IPS-15b (cell line): ENCODE measurements around the gene CCL23.
"Not testable (repeated sequence)": the region's sequence is repeated elsewhere in the genome, so short reads cannot be mapped to it uniquely, and the experiment has no call there.

Source experiments
- H3K27me3 ChIP-seq: one replicate; pipeline ENCODE4 v1.6.1; 2013; ENCODE audit warnings: low read length; ENCODE audit not compliant: control insufficient read depth, insufficient read depth
- H3K36me3 ChIP-seq: one replicate; pipeline ENCODE4 v1.6.1; 2013; ENCODE audit warnings: low read length; ENCODE audit not compliant: control insufficient read depth, insufficient read depth
- H3K4me1 ChIP-seq: one replicate; pipeline ENCODE4 v1.6.1; 2013; ENCODE audit warnings: mild to moderate bottlenecking, low read length; ENCODE audit not compliant: control insufficient read depth, insufficient read depth
- H3K4me3 ChIP-seq: one replicate; pipeline ENCODE4 v1.5.1; 2013; ENCODE audit warnings: low read depth, low read length
- H3K9ac ChIP-seq: one replicate; pipeline ENCODE4 v1.6.1; 2013; ENCODE audit warnings: low read depth, mild to moderate bottlenecking, low read length
- H3K9me3 ChIP-seq: one replicate; pipeline ENCODE4 v1.6.1; 2013; ENCODE audit warnings: mild to moderate bottlenecking, low read length; ENCODE audit not compliant: control insufficient read depth, insufficient read depth

The CCL23 gene

DNA sequence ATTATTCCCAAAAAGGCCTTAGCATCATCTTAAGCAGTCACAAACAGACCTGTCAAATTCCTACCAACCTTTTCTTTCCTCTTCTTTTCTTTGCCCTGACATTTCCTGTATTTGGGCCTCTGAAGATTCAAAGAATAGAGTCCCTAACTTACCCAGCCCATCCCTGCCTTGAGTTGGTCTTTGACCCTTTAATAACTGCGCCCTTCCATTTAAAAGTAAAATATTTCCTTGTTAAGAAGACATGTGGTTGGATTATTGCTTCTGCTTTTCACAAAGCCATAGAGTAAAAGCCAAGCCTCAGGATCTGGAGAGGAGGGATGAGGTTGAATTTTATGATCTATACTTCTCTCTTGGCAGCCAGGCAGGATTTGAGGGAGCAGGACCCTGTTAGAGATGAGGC, 13.2 kb upstream of the CCL23 start:
- H3K4me1 ChIP-seq: no peaks in the 10 kb centered on the region
- H3K9ac ChIP-seq: no peak overlapping the region
- no peaks in the 10 kb centered on the region for H3K27me3 ChIP-seq
- H3K36me3 ChIP-seq: no peaks in the 10 kb centered on the region
- H3K9me3 ChIP-seq: no peaks in the 10 kb centered on the region
- H3K4me3 ChIP-seq: no peak overlapping the region

DNA sequence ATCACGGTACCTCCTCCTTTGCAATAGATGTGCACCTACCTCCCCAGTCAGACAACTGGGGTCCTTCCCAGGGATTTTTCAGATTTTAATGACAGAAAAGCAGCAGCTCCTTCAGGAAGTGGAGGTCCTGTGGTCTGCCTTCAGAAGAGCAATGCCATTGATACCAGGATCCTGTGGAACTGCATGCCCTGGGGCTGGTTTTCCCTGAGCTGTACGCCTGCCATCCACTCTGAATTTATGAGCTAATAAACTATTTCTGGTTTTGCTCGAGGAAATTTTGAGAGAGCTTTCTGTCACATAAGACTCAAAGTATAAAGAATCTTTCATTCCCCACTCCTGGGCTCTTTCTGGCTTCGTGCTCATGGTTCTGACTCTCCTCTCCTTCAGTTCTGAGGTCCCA, 10.0 kb upstream of the CCL23 start:
- Histone ChIP-seq H3K27me3 (no peaks in the 10 kb centered on the region), H3K36me3 (no peaks in the 10 kb centered on the region), H3K9ac (no peak overlapping the region), H3K4me3 (no peak overlapping the region), H3K4me1 (no peaks in the 10 kb centered on the region), H3K9me3 (no peaks in the 10 kb centered on the region)

DNA sequence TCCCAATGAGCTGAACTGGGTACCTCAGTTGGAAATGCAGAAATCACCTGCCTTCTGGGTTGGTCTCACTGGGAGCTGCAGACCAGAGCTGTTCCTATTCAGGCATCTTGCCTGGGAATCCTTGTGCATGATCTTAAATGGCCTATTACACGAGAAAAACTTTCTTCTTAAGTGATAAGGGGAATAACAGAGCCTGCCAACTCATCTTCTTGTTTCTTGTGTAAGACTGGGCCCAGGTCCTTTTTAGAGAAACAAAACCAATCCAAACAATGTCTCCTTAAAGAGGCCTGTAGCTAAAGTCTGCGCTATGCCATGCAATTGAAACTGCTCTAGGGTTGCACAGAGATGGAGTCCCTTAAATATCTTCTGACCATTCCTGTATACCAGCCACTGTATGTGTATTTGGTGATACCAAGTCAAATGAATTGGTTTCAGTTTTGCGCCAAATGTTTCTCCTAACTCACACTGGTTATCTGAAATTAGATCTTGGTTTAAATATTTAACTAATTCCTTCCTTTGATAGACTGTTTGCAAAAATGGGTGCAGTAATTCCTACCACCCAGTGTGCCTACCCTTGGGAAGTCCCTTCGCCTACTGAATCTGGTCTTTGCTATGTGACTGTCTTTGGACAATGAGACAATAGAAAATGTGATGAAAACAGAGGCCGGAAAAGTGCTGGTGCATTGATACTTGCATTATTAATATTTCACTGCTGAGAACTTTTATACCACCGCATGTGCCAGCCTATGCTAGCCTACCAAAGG, 6.5 kb upstream of the CCL23 start:
- H3K9ac ChIP-seq: no peak overlapping the region
- H3K4me1 ChIP-seq: no peaks in the 10 kb centered on the region
- H3K4me3 ChIP-seq: no peak overlapping the region
- no peaks in the 10 kb centered on the region for H3K27me3 ChIP-seq
- no peaks in the 10 kb centered on the region for H3K36me3 ChIP-seq
- H3K9me3 ChIP-seq: no peaks in the 10 kb centered on the region

DNA sequence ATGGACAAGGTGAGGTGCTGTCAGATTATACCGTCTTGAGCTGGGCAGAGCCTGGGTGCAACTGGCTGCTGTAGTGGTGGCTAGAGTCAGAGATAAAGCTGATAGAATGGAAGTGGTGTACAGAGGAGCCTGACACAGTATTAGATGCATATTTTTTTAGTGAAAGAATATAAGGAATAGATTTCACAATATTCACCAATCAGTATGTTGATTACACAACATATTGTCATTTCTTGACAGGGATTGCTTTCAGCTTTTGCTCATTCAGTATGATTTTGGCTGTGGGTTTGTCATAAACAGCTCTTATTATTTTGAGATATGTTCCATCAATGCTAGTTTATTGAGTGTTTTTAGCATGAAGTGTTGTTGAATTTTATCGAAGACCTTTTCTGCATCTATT, 1.7 kb upstream of the CCL23 start:
- Histone ChIP-seq H3K4me3 (no peak overlapping the region), H3K27me3 (peaks cover 3% of the 10 kb centered on the region), H3K9me3 (no peaks in the 10 kb centered on the region), H3K9ac (no peak overlapping the region), H3K4me1 (no peaks in the 10 kb centered on the region), H3K36me3 (no peaks in the 10 kb centered on the region)

DNA sequence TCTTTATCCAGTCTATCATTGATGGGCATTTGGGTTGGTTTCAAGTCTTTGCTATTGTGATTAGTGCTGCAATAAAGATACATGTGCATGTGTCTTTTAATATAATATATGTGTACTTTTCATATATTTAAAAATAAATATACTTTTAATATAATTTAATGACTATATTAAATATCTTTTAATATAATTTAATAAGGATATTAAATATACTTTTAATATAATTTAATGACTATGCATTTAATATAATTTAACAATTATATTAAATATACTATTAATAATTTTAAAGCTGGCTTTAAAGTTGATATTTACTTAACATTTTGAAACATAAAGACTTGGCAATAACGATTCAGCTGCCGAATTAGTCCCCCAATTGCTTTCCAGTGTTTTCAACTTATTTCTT, 1.2 kb downstream of the CCL23 start:
- Histone ChIP-seq H3K27me3 (peaks cover 3% of the 10 kb centered on the region), H3K4me1 (no peaks in the 10 kb centered on the region), H3K9me3 (no peaks in the 10 kb centered on the region), H3K36me3 (no peaks in the 10 kb centered on the region), H3K9ac (no peak overlapping the region), H3K4me3 (no peak overlapping the region)

DNA sequence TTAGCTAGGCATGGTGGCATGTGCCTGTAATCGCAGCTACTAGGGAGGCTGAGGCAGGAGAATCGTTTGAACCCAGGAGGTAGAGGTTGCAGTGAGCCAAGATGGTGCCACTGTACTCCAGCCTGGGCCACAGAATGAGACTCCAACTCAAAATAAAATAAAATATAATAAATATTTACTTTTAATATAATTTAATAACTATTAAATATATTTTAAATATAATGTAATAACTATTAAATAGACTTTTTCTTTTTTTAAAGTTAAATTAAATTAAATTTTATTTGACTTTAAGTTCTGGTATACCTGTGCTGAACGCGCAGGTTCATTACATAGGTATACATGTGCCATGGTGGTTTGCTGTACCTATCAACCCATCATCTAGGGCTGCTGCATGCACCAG, 1.9 kb downstream of the CCL23 start:
- not testable (repeated sequence) for H3K4me1 ChIP-seq, H3K36me3 ChIP-seq, H3K4me3 ChIP-seq, H3K9me3 ChIP-seq, H3K9ac ChIP-seq, H3K27me3 ChIP-seq

DNA sequence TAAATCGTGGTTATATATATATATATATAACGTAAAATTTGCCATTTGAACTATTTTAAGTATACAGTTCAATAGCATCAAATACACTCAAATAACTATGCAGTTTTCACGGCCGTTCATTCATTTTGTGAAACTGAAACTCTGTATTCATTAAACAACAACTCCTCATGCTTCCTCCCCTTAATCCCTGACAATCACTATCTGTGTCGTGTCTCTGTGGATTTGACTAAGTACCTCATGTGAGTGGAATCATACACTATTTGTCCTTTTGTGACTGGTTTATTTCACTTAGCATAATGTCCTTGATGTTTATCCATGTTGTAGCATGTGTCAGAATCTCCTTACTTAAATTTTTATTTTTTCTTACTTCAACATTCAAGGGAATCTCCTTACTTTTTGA, 2.8 kb downstream of the CCL23 start:
- Histone ChIP-seq H3K9ac (no peak overlapping the region), H3K36me3 (no peaks in the 10 kb centered on the region), H3K4me3 (no peak overlapping the region), H3K4me1 (no peaks in the 10 kb centered on the region), H3K9me3 (no peaks in the 10 kb centered on the region), H3K27me3 (peaks cover 3% of the 10 kb centered on the region)

DNA sequence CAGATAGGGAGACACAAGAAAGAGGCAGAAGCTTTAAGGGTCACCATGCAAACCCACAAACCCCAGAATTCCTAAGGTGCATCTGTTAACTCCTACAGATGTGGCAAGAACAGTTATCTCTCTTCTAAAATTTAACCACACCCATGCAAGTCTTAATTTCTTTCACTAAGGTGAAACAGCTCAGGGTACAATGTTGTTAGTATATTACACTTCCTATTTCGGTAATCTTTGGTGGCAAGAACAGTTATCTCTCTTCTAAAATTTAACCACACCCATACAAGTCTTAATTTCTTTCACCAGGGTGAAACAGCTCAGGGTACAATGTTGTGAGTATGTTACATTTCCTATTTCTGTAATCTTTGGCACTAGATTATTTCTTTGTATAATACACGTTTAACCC, 6.6 kb downstream of the CCL23 start:
- Histone ChIP-seq H3K9ac (no peak overlapping the region), H3K9me3 (no peaks in the 10 kb centered on the region), H3K4me1 (no peaks in the 10 kb centered on the region), H3K4me3 (no peak overlapping the region), H3K27me3 (no peaks in the 10 kb centered on the region), H3K36me3 (no peaks in the 10 kb centered on the region)

DNA sequence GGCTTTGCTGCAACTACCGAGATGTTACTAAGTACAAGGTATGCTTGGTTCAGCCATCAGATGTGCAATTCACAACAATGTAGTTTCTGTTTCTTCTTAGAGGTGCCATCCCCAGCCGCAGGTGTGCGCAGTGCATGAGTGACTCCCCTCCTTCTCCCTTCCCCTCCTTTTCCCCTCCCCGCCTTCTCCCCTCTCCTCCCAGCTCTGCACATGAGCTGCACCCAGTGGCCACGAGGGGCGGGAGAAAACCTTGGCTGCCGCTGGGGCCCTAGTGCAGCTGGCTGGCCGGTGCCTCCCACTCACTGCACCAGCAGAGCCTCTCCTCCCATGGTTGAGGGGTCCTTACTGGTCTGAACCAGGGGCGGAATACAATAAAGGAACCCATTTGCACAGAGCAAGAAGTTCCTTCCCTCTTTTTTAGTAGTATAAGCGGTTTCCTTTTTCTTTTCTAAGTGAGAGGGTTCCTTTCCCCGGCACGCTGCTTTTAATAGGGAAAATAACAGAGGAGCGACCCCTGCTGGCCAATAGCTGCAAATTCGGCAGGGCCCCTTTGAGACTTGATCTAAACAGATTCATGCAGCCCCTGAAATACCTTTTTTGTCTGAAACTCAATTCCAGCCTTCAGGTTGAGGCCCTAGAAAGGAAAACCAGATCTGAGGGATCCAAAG, 8.6 kb downstream of the CCL23 start:
- Histone ChIP-seq H3K27me3 (no peaks in the 10 kb centered on the region), H3K36me3 (no peaks in the 10 kb centered on the region), H3K4me3 (no peak overlapping the region), H3K9ac (no peak overlapping the region), H3K9me3 (no peaks in the 10 kb centered on the region), H3K4me1 (no peaks in the 10 kb centered on the region)

DNA sequence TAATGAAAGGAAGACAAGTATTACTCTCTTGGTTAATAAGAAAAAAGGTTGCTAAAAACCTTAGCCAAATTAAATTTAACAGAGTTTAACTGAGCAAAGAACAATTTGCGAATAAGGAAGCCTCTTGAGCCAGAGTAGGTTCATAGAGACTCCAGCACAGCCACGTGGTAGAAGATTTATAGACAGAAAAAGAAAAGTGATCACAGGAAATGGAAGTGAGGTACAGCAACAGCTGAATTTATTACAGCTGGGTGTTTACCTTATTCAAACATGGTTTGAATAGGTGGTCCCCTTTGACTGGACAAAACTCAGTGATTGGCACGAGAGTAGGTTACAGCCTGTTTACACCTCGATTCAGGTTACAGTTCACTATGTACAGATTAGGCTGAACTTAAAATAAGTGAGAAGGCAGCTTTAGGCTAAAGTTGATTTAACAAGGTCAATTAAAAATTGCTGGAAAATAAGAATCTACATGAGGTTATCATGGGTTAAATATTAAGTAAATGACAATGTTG, 13.1 kb downstream of the CCL23 start:
- Histone ChIP-seq H3K4me1 (no peaks in the 10 kb centered on the region), H3K36me3 (no peaks in the 10 kb centered on the region), H3K9ac (no peak overlapping the region), H3K27me3 (no peaks in the 10 kb centered on the region), H3K4me3 (no peak overlapping the region), H3K9me3 (no peaks in the 10 kb centered on the region)

DNA sequence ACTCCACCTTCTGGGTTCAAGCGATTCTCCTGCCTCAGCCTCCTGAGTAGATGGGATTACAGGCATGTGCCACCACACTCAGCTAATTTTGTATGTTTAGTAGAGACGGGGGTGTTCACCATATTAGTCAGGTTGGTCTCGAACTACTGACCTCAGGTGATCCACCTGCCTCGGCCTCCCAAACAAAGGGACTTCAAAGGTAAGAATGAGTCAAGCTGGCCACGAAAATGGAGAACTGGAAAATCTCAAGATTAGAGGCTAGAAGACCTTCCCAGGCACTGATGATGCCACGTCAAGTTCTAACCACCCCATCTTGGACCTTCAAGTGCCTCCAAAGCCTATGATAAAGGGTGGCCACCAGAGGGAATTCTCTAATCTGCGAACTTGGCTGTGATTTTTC, 15.1 kb downstream of the CCL23 start:
- H3K9me3 ChIP-seq: no peaks in the 10 kb centered on the region
- no peaks in the 10 kb centered on the region for H3K36me3 ChIP-seq
- H3K4me1 ChIP-seq: no peaks in the 10 kb centered on the region
- H3K9ac ChIP-seq: no peak overlapping the region
- H3K4me3 ChIP-seq: no peak overlapping the region
- H3K27me3 ChIP-seq: no peaks in the 10 kb centered on the region

DNA sequence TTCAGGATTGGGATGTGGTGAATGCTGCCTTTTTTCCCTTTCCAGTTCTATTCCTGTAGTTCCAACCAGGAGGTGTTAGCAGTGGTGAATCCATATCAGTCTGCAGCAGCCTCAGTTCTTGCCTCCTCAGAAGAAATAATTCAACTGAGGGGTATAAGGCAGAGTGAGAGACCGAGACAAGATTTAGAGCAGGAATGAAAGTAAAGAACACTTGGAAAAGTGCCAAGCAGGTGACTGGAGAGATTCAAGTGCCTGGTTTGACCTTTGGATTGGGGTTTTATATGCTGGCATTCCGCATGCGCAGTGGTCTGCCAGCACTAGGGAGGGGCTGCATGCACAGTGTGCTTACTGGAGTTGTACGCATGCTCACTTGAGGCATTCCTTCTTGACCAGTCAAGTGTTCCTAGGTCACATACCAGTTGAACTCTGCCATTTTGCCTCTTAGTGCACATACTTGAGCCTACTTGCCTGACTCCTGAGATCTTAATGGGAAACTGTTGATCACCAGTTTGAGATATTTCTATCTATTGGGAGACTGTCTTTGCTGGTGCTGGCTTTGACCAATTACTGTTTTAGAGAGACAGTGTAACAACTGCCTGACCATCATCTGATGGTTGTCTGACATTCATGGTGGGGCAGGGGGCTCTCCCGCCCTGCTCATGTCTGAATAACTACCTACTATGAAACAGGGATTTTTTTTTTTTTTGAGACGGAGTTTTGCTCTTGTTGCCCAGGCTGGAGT, 15.7 kb downstream of the CCL23 start:
- no peaks in the 10 kb centered on the region for H3K27me3 ChIP-seq
- H3K9me3 ChIP-seq: no peaks in the 10 kb centered on the region
- H3K36me3 ChIP-seq: no peaks in the 10 kb centered on the region
- H3K4me1 ChIP-seq: no peaks in the 10 kb centered on the region
- H3K4me3 ChIP-seq: no peak overlapping the region
- no peak overlapping the region for H3K9ac ChIP-seq
